ENCODE measurements around the gene IL12RB2. TPM values are rescaled to one million over a fixed set of nuclear protein-coding genes. Genes with fewer than 3 reads are reported as not detected.

The IL12RB2 gene
- total and polyA plus RNA-seq, 2 of the 13 experiments (the other 11 are each of a cell fraction or from before 2014, with no cell fraction given) = not detected

- in situ Hi-C loops (cut with HindIII; ENCODE audit: extremely low pct_ligation_motif_present, low pct_unique_long_range_greater_than_20kb) = no loop called here
- no TSS peak for BruUV-seq (replicated peaks)
- no peak for TF ChIP-seq ZMAT5 (CRISPR knock-in tag; IDR thresholded peaks at IDR 0.05; ENCODE audit: borderline replicate concordance, low read depth)
- TF ChIP-seq ZNF816 (CRISPR knock-in tag; IDR thresholded peaks at IDR 0.05; ENCODE audit: borderline replicate concordance) = peak; percentile 47; the same call in 1 of the 2 replicates
- H3K4me2 ChIP-seq (ENCODE audit: low read depth, low read length) = peak overlapping the region; percentile 56
- H3K36me3 ChIP-seq (replicated peaks in 1 of 2; ENCODE audit: control insufficient read depth in 1 of 2, insufficient read depth in 2 of 2, low read length in 2 of 2) = no peaks in the 10 kb centered on the region
- no peak for FAIRE-seq
- no peaks in the 10 kb centered on the region for H3K27me3 ChIP-seq (ENCODE audit: control insufficient read depth in 1 of 2, insufficient read depth in 2 of 2, low read length in 2 of 2)
- no peaks in the 10 kb centered on the region for H4K20me1 ChIP-seq (ENCODE audit: insufficient read depth, low read length)
- H3K4me1 ChIP-seq (ENCODE audit: insufficient read depth, low read length) = peaks cover 18% of the 10 kb centered on the region
- ATAC-seq = peak; percentile 84
- H3K27ac ChIP-seq (ENCODE audit: extremely low read length, insufficient read depth, low read length) = no peak overlapping the region
- H3K79me2 ChIP-seq (ENCODE audit: insufficient read depth, low read length) = no peaks in the 10 kb centered on the region
- H3K9me3 ChIP-seq (ENCODE audit: low read length) = no peaks in the 10 kb centered on the region
- intact Hi-C loops (cut with micrococcal nuclease; ENCODE audit: unreplicated experiment) = no loop called here
- no peak overlapping the region for H2AFZ ChIP-seq (ENCODE audit: low read length)
- no peak overlapping the region for H3K4me3 ChIP-seq (replicated peaks in 1 of 3; ENCODE audit: insufficient read depth in 1 of 3, low read depth in 2 of 3, low read length in 3 of 3)
- 4% methylated on average over 1 of the region's 1 CpG for WGBS (ENCODE audit: low lambda C conversion rate)
- ChIA-PET POLR2A (no interaction called here), CTCF (ENCODE audit: low intra/inter-chr PET ratio, low total read pairs) (no interaction called here)
- DNase-seq (ENCODE audit: low spot score) = no peak
- H3K9ac ChIP-seq (ENCODE audit: insufficient read depth, low read depth, low read length) = no peak overlapping the region
Measured at GRCh38 chr1:67368046-67368514, 60.4 kb downstream of the IL12RB2 start.

- Histone ChIP-seq H4K20me1 (ENCODE audit: insufficient read depth, low read length) (no peaks in the 10 kb centered on the region), H3K4me3 (replicated peaks in 1 of 3; ENCODE audit: insufficient read depth in 1 of 3, low read depth in 2 of 3, low read length in 3 of 3) (no peak overlapping the region), H3K4me2 (ENCODE audit: low read depth, low read length) (no peak overlapping the region), H3K9me3 (ENCODE audit: low read length) (no peaks in the 10 kb centered on the region), H3K27ac (ENCODE audit: extremely low read length, insufficient read depth, low read length) (no peak overlapping the region), H2AFZ (ENCODE audit: low read length) (no peak overlapping the region), H3K79me2 (ENCODE audit: insufficient read depth, low read length) (no peaks in the 10 kb centered on the region), H3K36me3 (replicated peaks in 1 of 2; ENCODE audit: control insufficient read depth in 1 of 2, insufficient read depth in 2 of 2, low read length in 2 of 2) (no peaks in the 10 kb centered on the region), H3K4me1 (ENCODE audit: insufficient read depth, low read length) (peaks cover 18% of the 10 kb centered on the region), H3K27me3 (ENCODE audit: control insufficient read depth in 1 of 2, insufficient read depth in 2 of 2, low read length in 2 of 2) (no peaks in the 10 kb centered on the region), H3K9ac (ENCODE audit: insufficient read depth, low read depth, low read length) (no peak overlapping the region)
- intact Hi-C loops (cut with micrococcal nuclease; ENCODE audit: unreplicated experiment) = no loop called here
- ATAC-seq (no peak), FAIRE-seq (no peak), DNase-seq (ENCODE audit: low spot score) (no peak)
- ChIA-PET CTCF (ENCODE audit: low intra/inter-chr PET ratio, low total read pairs) (no interaction called here), POLR2A (no interaction called here)
- in situ Hi-C loops (cut with HindIII; ENCODE audit: extremely low pct_ligation_motif_present, low pct_unique_long_range_greater_than_20kb) = no loop called here
- no peak for TF ChIP-seq ZNF317 (CRISPR knock-in tag; IDR thresholded peaks at IDR 0.05)
- no peak for TF ChIP-seq MAZ (IDR thresholded peaks at IDR 0.05; ENCODE audit: borderline replicate concordance, low read depth, low read length)
- TF ChIP-seq MAZ (CRISPR knock-in tag; IDR thresholded peaks at IDR 0.05; ENCODE audit: low read depth) = no peak
- no peak for TF ChIP-seq ZNF468 (CRISPR knock-in tag; IDR thresholded peaks at IDR 0.05)
- TF ChIP-seq TRIM24 (CRISPR knock-in tag; IDR thresholded peaks at IDR 0.05) = no peak
- no peak for TF ChIP-seq ZNF205 (CRISPR knock-in tag; IDR thresholded peaks at IDR 0.05)
- WGBS (ENCODE audit: low lambda C conversion rate) = 31% methylated on average over 2 of the region's 2 CpGs
- no TSS peak for BruUV-seq (replicated peaks)
Measured at GRCh38 chr1:67371043-67371442, 63.4 kb downstream of the IL12RB2 start.
